Measurements from ENCODE around the gene GGN. TPM values are rescaled to one million over a fixed set of nuclear protein-coding genes. Genes with fewer than 3 reads are reported as not detected.

GGN gene
- total RNA-seq, 1 experiment from 2014 or later: 0.47 TPM

GRCh38 chr19:38412961-38413360 lies 25.1 kb upstream of the GGN start:
- Histone ChIP-seq H3K9me2 (ENCODE audit: insufficient read depth) (no peaks in the 10 kb centered on the region), H3K27ac (ENCODE audit: low read depth, low read length) (no peak overlapping the region), H3K4me3 (replicated peaks in 1 of 2; ENCODE audit: low read depth in 1 of 2, low read length in 2 of 2) (no peak overlapping the region), H3K79me2 (ENCODE audit: insufficient read depth, low read length) (no peaks in the 10 kb centered on the region), H4K20me1 (ENCODE audit: insufficient read depth) (no peaks in the 10 kb centered on the region), H3K27me3 (ENCODE audit: insufficient read depth, low read length) (no peaks in the 10 kb centered on the region), H2AFZ (ENCODE audit: low read depth, low read length, poor library complexity, severe bottlenecking) (no peak overlapping the region), H3K4me2 (ENCODE audit: low read length) (no peak overlapping the region), H3K36me3 (ENCODE audit: control insufficient read depth in 1 of 2, insufficient read depth in 2 of 2, low read length in 2 of 2) (no peaks in the 10 kb centered on the region), H3K9ac (ENCODE audit: low read length) (no peak overlapping the region), H3K4me1 (ENCODE audit: control insufficient read depth in 1 of 2, insufficient read depth in 2 of 2, low read length in 2 of 2) (peaks cover 9 to 22% of the 10 kb centered on the region in 2 experiments; a peak in 3 of 4 replicates), H3K9me3 (ENCODE audit: control insufficient read depth in 1 of 2, insufficient read depth in 1 of 2, low read depth in 1 of 2, low read length in 2 of 2) (no peaks in the 10 kb centered on the region)
- intact Hi-C loops (cut with micrococcal nuclease): no loop called here
- DNase-seq (ENCODE audit: low read depth, low spot score): no peak
- ATAC-seq: no peak
- TF ChIP-seq ATF3 (IDR thresholded peaks at IDR 0.05): no peak
- no peak for TF ChIP-seq JUND (IDR thresholded peaks at IDR 0.05)
- ChIA-PET CTCF (interaction anchor here (1.0 to 2.2 kb wide), 2 partner anchors 9 to 10 kb away, joined by 3 to 7 read pairs; partner anchors contain the start of gene FAM98C), RAD21 (ENCODE audit: low non-redundant PET in 1 of 2, low total read pairs in 2 of 2, uncharacterized antibody in 2 of 2, unreplicated experiment in 2 of 2) (no interaction called here), POLR2A (interaction anchor here (1.0 kb wide), 1 partner anchor 10 kb away, joined by 4 read pairs; the partner anchor contains the start of gene FAM98C)
- no TSS peak for BruUV-seq (replicated peaks)

GRCh38 chr19:38412491-38412890 lies 24.7 kb upstream of the GGN start:
- no peak for TF ChIP-seq JUND (IDR thresholded peaks at IDR 0.05)
- TF ChIP-seq CBX3 (IDR thresholded peaks at IDR 0.05; ENCODE audit: low read depth): no peak
- TF ChIP-seq POLR2AphosphoS5 (IDR thresholded peaks at IDR 0.05; ENCODE audit: low read depth, low read length): no peak
- no peak for TF ChIP-seq EGR1 (IDR thresholded peaks at IDR 0.05; ENCODE audit: low read depth)
- no peak for TF ChIP-seq SP1 (IDR thresholded peaks at IDR 0.05; ENCODE audit: low read depth)
- no peak for TF ChIP-seq ZNF274 (IDR thresholded peaks at IDR 0.05; ENCODE audit: low read depth, low read length)
- TF ChIP-seq ATF3 (IDR thresholded peaks at IDR 0.05): no peak
- TF ChIP-seq ZBTB33 (IDR thresholded peaks at IDR 0.05; ENCODE audit: extremely low read depth, insufficient replicate concordance, low read length): no peak
- TF ChIP-seq EZH2phosphoT487 (IDR thresholded peaks at IDR 0.05; ENCODE audit: borderline replicate concordance): no peak
- no peak for TF ChIP-seq MAX (IDR thresholded peaks at IDR 0.05)
- TF ChIP-seq ELF1 (IDR thresholded peaks at IDR 0.05; ENCODE audit: borderline replicate concordance, low read depth): no peak
- TF ChIP-seq FOSL1 (IDR thresholded peaks at IDR 0.05; ENCODE audit: low read depth): no peak
- no peak for TF ChIP-seq SRF (IDR thresholded peaks at IDR 0.05; ENCODE audit: low read depth)
- TF ChIP-seq RAD21 (IDR thresholded peaks at IDR 0.05; ENCODE audit: low read depth): no peak
- no peak for TF ChIP-seq EZH2 (IDR thresholded peaks at IDR 0.05)
- CTCF ChIA-PET: interaction anchor here (1.0 to 2.2 kb wide), 2 partner anchors 9 to 10 kb away, joined by 3 to 7 read pairs; partner anchors contain the start of gene FAM98C
- no TSS peak for BruUV-seq (replicated peaks)

More at GRCh38 chr19:38412491-38412890, 24.7 kb upstream of the GGN start:
- Histone ChIP-seq H4K20me1 (ENCODE audit: insufficient read depth) (no peaks in the 10 kb centered on the region), H3K4me2 (ENCODE audit: low read length) (no peak overlapping the region), H3K9me3 (ENCODE audit: control insufficient read depth in 1 of 2, insufficient read depth in 1 of 2, low read depth in 1 of 2, low read length in 2 of 2) (no peaks in the 10 kb centered on the region), H3K9me2 (ENCODE audit: insufficient read depth) (no peaks in the 10 kb centered on the region), H2AFZ (ENCODE audit: low read depth, low read length, poor library complexity, severe bottlenecking) (no peak overlapping the region), H3K79me2 (ENCODE audit: insufficient read depth, low read length) (no peaks in the 10 kb centered on the region), H3K36me3 (ENCODE audit: control insufficient read depth in 1 of 2, insufficient read depth in 2 of 2, low read length in 2 of 2) (no peaks in the 10 kb centered on the region), H3K27me3 (ENCODE audit: insufficient read depth, low read length) (no peaks in the 10 kb centered on the region), H3K27ac (ENCODE audit: low read depth, low read length) (no peak overlapping the region), H3K9ac (ENCODE audit: low read length) (no peak overlapping the region), H3K4me3 (replicated peaks in 1 of 2; ENCODE audit: low read depth in 1 of 2, low read length in 2 of 2) (no peak overlapping the region), H3K4me1 (ENCODE audit: control insufficient read depth in 1 of 2, insufficient read depth in 2 of 2, low read length in 2 of 2) (peaks cover 6 to 17% of the 10 kb centered on the region in 2 experiments; a peak in 3 of 4 replicates)
- no peak for ATAC-seq
- intact Hi-C loops (cut with micrococcal nuclease): no loop called here
- DNase-seq (ENCODE audit: low read depth, low spot score): no peak
- ChIA-PET POLR2A (interaction anchor here (1.0 kb wide), 1 partner anchor 10 kb away, joined by 4 read pairs; the partner anchor contains the start of gene FAM98C), RAD21 (ENCODE audit: low non-redundant PET in 1 of 2, low total read pairs in 2 of 2, uncharacterized antibody in 2 of 2, unreplicated experiment in 2 of 2) (no interaction called here)

Data from HCT116 (cell line).